GM10248 (cell line): ENCODE data around the gene PGK1.
"Not testable (repeated sequence)": the region's sequence is repeated elsewhere in the genome, so short reads cannot be mapped to it uniquely, and the experiment has no call there.

ENCODE experiments used
- CTCF ChIA-PET: fragments of 300-600 bp; sonication (Branson Sonifier 250); formaldehyde crosslinking; extraction: SDS; loops from one replicate; lab custom pipeline; 2021; ENCODE audit warnings: antibody characterized with exemption; lab: Yijun Ruan, JAX
- POLR2A ChIA-PET: fragments of 350-650 bp; sonication (Branson Sonifier 250); formaldehyde crosslinking; extraction: SDS; loops from one replicate; lab custom pipeline; 2020; ENCODE audit warnings: antibody characterized with exemption; lab: Yijun Ruan, JAX
- DNase-seq: peaks from one replicate; pipeline ENCODE4 v3.0.0; 2012; ENCODE audit errors: extremely low spot score
- CTCF ChIP-seq: IDR thresholded peaks from 2 replicates; pipeline ENCODE4 v1.5.1; 2012; ENCODE audit warnings: mild to moderate bottlenecking, low read depth; ENCODE audit errors: extremely low read depth, missing control alignments, control extremely low read depth

The PGK1 gene

DNA sequence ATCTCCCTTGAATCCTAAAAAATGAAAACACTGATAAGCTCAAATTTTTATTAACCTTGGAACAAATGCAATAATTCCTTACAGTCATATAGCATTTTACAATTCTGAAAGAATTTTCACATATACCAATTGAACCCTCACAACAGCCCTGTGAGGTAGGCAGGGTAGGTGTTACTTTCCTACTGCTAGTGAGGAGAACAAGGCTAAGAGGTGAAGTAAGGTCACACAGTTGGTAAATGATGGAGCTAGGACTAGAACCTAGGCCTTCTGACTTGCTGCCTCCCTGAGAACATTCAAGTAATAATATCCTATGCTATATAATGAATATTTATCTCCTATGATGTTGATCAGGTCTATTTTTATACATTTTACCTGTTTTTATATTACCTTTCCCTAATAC, 25.7 kb downstream of the PGK1 start:
- no peak for DNase-seq
- TF ChIP-seq CTCF: no peak
- ChIA-PET POLR2A (no interaction called here), CTCF (interaction anchor here (1.4 kb wide), 1 partner anchor 9 kb away, joined by 3 read pairs; no protein-coding TSS in a partner anchor)

- no peak for DNase-seq
- CTCF ChIA-PET: interaction anchor here (1.4 kb wide), 1 partner anchor 8 kb away, joined by 3 read pairs; no protein-coding TSS in a partner anchor
- no peak for TF ChIP-seq CTCF
- POLR2A ChIA-PET: no interaction called here
Observed at GRCh38 chrX:78130396-78130795, 26.3 kb downstream of the PGK1 start.

DNA sequence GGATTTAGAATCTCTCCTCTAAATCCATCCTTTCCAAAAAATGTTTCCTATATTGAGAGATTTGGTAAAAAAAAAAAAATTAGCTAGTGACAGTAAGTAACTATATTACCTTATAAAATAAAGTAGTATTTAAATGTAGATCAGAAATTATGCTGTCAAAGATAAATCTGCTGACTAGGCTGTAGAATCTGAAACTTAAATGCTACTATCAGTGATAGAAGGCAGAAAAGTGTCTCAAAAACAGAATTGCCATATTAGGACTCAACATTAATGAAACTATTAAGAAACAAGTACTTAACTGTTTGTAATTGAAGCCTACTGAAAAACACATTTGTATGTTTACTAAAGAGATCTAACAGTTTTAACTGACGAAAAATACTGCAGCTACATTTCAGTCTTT, 27.1 kb downstream of the PGK1 start:
- no peak for TF ChIP-seq CTCF
- ChIA-PET POLR2A (no interaction called here), CTCF (no interaction called here)
- no peak for DNase-seq

DNA sequence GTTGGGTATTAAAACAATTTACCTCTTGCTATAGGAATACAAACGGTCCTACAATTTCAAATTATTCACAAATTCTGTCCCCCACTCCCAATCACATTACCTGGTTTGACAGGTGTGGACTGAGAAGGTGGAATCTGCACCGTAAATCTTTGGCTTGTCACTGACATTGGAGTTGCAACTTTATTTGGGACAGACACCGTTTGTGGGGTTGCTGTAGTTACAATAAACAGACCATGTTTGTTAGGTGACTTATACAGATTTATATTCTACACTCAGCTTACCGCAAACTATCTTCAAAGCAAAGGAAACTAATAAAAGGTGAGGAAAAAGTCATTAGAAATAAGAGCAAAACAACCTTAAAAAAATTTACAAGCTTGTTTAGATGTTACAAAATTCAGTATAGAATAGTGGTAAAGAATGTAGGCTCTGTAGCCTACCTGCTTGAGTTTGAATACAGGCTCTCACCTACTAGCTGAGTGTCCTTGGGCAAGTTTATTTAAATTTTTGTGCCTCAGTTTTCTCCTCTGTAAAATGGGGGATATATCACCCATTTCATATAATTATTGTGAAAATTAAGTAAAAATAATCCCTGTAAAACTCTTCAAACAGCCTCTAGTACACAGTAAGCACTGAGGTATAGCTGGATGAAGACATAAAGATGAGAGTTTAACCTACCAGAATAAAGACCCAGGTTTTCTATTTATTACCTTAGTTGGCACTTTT, 29.4 kb downstream of the PGK1 start:
- ChIA-PET CTCF (no interaction called here), POLR2A (no interaction called here)
- DNase-seq: no peak
- no peak for TF ChIP-seq CTCF

DNA sequence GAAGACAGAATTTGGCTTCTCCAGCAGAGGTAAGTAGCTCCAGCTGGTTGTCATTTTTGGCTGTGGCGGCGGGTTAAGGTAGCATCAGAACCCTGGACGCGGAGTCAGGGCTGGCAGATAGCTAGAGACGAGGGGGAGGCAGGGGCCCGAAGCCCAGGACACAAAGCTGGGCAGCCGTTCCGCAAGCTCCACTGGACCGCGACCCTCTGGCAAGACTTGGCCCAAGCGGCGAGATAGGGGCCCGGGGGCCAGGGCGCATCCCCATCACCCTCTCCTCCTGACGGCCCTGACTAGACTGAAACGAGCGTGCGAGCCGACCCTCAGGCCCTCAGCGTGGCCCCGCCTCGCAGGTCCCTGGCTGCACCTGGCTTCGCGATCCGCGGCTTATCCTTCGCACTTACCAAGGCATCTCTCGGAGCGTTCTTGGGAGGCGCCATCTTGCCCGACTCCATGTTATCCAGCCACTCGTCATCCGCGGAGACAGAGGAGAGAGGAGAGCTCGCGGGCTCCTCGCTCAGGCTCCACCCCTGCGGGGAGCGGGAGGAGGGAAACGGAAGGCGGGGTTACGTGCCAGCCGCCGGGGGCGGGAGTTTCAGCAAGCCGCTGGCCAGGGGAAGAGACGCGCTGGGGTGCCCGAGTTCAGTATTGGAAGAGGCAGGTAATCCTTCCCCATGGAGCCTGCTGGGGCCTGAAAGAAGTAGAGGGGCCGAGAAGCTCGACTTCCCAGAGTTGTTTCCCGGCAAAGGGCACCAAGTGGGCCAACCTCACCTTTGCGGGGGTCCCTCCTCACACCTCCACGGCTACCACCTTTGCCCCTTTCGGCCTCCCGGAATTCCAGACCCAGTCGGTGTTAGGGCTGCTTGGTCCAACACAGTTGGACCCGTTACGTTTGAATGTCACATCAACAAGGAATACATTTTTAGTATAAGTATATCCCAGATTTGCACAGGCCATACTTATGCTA, 35.4 kb downstream of the PGK1 start, which contains the start of gene TAF9B:
TSS of gene TAF9B (minus strand) at position 491 of the 964 bp plus-strand sequence. CDS start at position 452, 39 bp downstream.
- POLR2A ChIA-PET: interaction anchor here (0.6 kb wide), 2 partner anchors 25 to 181 kb away, joined by 4 read pairs; no protein-coding TSS in a partner anchor
- TF ChIP-seq CTCF: no peak
- CTCF ChIA-PET: interaction anchor here (0.8 to 1.3 kb wide), 2 partner anchors 10 to 32 kb away, joined by 3 read pairs; no protein-coding TSS in a partner anchor
- peak; percentile 82 for DNase-seq

GRCh38 chrX:78140206-78140605, 36.2 kb downstream of the PGK1 start:
- no peak for TF ChIP-seq CTCF
- DNase-seq: no peak
- ChIA-PET CTCF (no interaction called here), POLR2A (no interaction called here)

GRCh38 chrX:78147002-78147540, 43.0 kb downstream of the PGK1 start:
- CTCF ChIA-PET, DNase-seq, POLR2A ChIA-PET: not testable (repeated sequence)

DNA sequence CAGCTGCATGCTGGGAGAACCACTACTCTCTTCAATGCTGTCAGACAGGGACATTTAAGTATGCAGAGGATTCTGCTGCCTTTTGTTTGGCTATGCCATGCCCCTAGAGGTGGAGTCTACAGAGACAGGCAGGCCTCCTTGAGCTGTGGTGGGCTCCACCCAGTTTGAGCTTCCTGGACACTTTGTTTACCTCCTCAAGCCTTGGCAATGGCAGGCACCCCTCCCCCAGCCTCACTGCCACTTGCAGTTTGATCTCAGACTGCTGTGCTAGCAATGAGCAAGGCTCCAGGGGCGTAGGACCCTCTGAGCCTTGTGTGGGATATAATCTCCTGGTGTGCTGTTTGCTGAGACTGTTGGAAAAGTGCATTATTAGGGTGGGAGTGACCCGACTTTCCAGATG, 53.3 kb downstream of the PGK1 start:
- POLR2A ChIA-PET, DNase-seq, CTCF ChIA-PET: not testable (repeated sequence)

DNA sequence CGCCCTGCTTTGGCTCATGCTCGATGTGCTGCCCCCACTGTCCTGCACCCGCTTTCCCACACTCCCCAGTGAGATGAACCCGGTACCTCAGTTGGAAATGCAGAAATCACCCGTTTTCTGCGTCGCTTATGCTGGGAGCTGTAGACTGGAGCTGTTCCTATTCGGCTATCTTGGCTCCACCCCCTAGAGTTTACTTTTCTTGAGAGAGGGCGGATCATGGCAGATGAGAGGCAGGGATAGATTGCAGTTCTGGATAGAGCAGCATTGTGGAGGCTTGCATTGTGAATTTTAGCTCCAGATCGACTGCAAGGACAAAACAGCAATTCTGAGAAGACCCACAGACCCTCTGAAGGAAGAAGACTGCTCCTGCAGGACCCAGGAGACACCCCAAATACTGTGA, 53.8 kb downstream of the PGK1 start:
- CTCF ChIA-PET, DNase-seq, POLR2A ChIA-PET: not testable (repeated sequence)

GRCh38 chrX:78160711-78161110, 56.7 kb downstream of the PGK1 start:
- CTCF ChIA-PET, POLR2A ChIA-PET, DNase-seq: not testable (repeated sequence)
